A549 (cell line): ENCODE data around the gene ANKMY2.

Experiments used
- MAZ ChIP-seq: fragments of 150-350 bp; IDR thresholded peaks from 2 replicates; pipeline ENCODE4 v1.6.1; 2014; ENCODE audit warnings: antibody characterized with exemption, low read depth, low read length, borderline replicate concordance
- TF ChIP-seq, protein P1 (sequence below): fragments of >200 bp; sonication (Bioruptor Twin); formaldehyde crosslinking; IDR thresholded peaks from 3 replicates; pipeline ENCODE4 v1.5.1; 2016

DNA sequence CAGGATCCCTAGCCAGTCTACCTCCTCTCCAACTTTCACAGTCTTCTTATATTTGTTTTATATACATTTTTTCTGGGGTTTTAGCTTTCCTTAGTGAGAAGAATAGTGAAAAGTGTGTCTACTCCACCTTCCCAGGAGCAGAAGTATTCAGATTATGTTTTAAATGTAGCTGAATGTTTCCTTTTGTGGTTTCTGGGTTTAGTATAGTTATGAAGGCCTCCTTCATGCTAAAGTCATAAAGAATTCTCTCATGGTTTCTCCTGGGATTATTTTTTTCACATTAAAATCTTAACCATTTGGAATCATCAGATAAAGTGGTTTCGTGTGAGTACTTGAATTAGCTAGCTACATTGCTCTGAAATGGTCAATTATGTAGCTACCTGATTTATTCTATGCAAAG lies 50.9 kb downstream of the ANKMY2 start:
- no peak for TF ChIP-seq MAZ
- TF ChIP-seq, protein P1, sequence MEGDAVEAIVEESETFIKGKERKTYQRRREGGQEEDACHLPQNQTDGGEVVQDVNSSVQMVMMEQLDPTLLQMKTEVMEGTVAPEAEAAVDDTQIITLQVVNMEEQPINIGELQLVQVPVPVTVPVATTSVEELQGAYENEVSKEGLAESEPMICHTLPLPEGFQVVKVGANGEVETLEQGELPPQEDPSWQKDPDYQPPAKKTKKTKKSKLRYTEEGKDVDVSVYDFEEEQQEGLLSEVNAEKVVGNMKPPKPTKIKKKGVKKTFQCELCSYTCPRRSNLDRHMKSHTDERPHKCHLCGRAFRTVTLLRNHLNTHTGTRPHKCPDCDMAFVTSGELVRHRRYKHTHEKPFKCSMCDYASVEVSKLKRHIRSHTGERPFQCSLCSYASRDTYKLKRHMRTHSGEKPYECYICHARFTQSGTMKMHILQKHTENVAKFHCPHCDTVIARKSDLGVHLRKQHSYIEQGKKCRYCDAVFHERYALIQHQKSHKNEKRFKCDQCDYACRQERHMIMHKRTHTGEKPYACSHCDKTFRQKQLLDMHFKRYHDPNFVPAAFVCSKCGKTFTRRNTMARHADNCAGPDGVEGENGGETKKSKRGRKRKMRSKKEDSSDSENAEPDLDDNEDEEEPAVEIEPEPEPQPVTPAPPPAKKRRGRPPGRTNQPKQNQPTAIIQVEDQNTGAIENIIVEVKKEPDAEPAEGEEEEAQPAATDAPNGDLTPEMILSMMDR: no peak
